ENCODE results near the gene TENT4A. TPM values are rescaled to one million over a fixed set of nuclear protein-coding genes. Genes with fewer than 3 reads are reported as not detected.

The TENT4A gene
- total RNA-seq, 2 experiments from 2014 or later: 37.4 to 55.3 TPM

DNA sequence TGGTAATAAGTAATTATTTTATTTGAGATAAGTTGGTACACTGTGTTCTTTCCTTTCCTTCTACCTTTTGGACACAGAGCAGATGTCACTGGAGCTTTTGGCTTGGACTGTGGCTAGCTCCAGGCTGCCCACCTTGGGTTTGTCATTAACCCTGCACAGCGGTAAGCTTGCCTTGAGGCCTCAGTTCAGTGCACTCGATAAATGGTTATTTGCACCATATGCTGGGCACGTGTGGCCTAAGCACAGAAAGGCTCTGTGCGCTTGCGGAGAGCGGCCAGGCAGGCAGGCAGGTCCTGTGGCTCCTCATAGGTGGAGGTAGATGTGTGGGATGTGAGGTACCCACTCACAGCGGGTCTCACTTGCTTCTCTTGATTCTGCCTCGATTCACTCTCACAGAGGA lies 30.0 kb upstream of the TENT4A start:
- Mint-ChIP-seq H3K27ac (no peak overlapping the region), H3K4me1 (no peaks in the 10 kb centered on the region), H3K27me3 (peaks cover 37% of the 10 kb centered on the region), H3K9me3 (ENCODE audit: low read depth) (no peaks in the 10 kb centered on the region), H3K36me3 (no peaks in the 10 kb centered on the region), H3K4me3 (no peak overlapping the region)
- CTCF ChIA-PET: no interaction called here
- no peak for ATAC-seq
- no peak for DNase-seq

DNA sequence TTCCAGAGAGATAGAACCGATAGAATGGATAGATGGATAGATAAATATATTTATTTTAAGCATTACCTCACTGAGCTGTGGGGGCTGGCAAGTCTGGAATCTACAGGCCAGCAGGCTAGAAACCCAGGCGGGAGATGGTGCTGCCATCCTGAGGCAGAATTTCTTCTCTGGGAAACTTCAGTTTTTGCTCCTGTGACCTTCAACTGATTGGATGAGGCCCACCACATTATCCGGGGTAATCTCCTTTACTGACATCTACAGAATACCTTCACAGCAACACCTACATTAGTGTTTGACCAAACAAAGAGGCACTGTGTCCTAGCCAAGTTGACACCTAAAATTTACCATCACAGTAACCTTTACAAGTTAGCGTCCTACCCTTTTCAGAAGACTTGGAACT lies 29.2 kb upstream of the TENT4A start:
- CTCF ChIA-PET: no interaction called here
- ATAC-seq (no peak), DNase-seq (no peak)
- no peaks in the 10 kb centered on the region for H3K36me3 Mint-ChIP-seq
- H3K27ac Mint-ChIP-seq: no peak overlapping the region
- H3K4me1 Mint-ChIP-seq: no peaks in the 10 kb centered on the region
- H3K4me3 Mint-ChIP-seq: no peak overlapping the region
- H3K9me3 Mint-ChIP-seq (ENCODE audit: low read depth): no peaks in the 10 kb centered on the region
- H3K27me3 Mint-ChIP-seq: peaks cover 34% of the 10 kb centered on the region

DNA sequence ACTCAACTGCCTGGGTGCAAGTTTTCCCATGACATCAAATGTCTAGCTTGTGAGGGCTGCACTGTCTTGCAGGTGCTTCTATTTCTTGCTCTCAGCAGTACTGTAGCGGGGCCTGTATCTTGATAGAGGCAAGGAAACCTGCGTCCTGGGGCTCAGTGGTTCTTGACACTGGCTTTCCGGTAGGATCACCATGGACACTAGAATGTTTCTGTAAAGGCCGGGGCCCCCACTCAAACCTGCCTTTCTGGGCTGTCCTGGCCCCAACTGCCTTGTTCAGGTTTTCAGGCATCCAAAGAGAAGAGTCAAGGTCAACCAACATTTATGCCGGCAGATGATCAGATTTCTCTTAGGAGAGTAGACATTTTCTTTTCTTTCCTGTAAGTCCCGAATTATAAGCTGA lies 26.7 kb upstream of the TENT4A start:
- Mint-ChIP-seq H3K36me3 (no peaks in the 10 kb centered on the region), H3K27me3 (peaks cover 46% of the 10 kb centered on the region)

DNA sequence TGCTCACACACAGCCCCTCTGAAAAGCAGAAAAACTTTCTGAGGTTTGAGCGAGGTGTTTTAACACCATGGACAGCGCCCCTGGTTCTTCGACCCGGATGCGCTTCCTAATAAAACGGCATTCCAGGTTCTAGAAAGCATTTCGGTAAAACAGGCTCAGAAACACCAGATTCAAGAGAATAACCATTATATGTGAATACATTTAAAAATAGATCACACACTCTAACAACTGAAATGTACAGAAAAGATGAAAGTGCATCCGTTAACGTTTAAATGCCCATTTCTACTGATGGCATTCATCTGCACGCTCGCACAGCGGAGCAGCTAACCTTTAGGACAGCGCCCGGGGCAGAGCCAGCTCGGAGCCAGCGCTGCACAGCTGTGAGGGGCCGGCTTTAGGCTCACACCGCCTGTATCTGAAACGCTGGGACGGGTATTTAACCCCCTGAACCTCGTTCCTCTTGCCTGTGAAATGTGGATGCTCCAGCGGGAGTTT lies 26.3 kb upstream of the TENT4A start:
- no peak overlapping the region for H3K27ac Mint-ChIP-seq
- H3K27me3 Mint-ChIP-seq: peaks cover 45% of the 10 kb centered on the region
- no peaks in the 10 kb centered on the region for H3K36me3 Mint-ChIP-seq
- no peaks in the 10 kb centered on the region for H3K4me1 Mint-ChIP-seq
- DNase-seq (no peak), ATAC-seq (peak; percentile 33)
- no peak overlapping the region for H3K4me3 Mint-ChIP-seq
- no peaks in the 10 kb centered on the region for H3K9me3 Mint-ChIP-seq (ENCODE audit: low read depth)
- CTCF ChIA-PET: no interaction called here

More for the DNA sequence above, 26.7 kb upstream of the TENT4A start:
- no peak overlapping the region for H3K4me3 Mint-ChIP-seq
- ATAC-seq: no peak
- CTCF ChIA-PET: no interaction called here
- no peaks in the 10 kb centered on the region for H3K4me1 Mint-ChIP-seq
- no peaks in the 10 kb centered on the region for H3K9me3 Mint-ChIP-seq (ENCODE audit: low read depth)
- no peak overlapping the region for H3K27ac Mint-ChIP-seq
- DNase-seq: no peak

DNA sequence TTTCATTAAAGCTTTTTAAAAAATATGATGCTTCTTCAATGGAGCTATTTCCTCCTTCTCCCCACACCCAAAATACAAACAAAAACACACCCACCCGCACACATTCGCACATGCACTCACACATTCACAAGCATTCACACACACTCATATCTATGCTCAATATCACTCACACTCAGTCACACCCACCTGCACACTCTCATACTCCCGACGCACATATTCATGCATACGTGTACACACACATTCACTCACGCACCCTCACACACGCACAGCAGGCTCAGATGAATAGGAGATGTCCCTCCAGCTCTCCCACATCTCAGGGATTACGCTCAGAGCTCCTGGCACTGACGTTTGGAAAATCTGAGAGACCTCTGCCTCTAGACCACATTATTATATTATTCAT lies 25.7 kb upstream of the TENT4A start:
- Mint-ChIP-seq H3K4me3 (no peak overlapping the region), H3K27ac (no peak overlapping the region), H3K4me1 (no peaks in the 10 kb centered on the region), H3K9me3 (ENCODE audit: low read depth) (no peaks in the 10 kb centered on the region), H3K36me3 (no peaks in the 10 kb centered on the region), H3K27me3 (peaks cover 48% of the 10 kb centered on the region)
- DNase-seq: no peak
- no peak for ATAC-seq
- CTCF ChIA-PET: no interaction called here

DNA sequence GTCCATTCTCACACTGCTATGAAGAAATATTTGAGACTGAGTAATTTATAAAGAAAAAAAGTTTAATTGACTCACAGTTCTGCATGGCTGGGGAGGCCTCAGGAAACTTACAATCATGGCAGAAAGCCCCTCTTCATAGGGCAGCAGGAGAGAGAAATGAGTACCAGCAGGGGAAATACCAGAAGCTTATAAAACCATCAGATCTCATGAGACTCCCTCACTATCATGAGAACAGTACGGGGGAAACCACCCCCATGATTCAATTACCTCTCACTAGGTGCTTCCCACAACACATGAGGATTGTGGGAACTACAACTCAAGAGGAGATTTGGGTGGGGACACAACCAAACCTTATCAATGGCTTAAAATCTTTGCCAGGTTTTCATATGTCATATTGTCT lies 20.3 kb upstream of the TENT4A start:
- no peaks in the 10 kb centered on the region for H3K4me1 Mint-ChIP-seq
- H3K36me3 Mint-ChIP-seq: no peaks in the 10 kb centered on the region
- no peak overlapping the region for H3K27ac Mint-ChIP-seq
- CTCF ChIA-PET: interaction anchor here (0.6 kb wide), 1 partner anchor 411 kb away, joined by 3 read pairs; no protein-coding TSS in a partner anchor
- DNase-seq (no peak), ATAC-seq (no peak)
- no peaks in the 10 kb centered on the region for H3K9me3 Mint-ChIP-seq (ENCODE audit: low read depth)
- peaks cover 60% of the 10 kb centered on the region for H3K27me3 Mint-ChIP-seq
- no peak overlapping the region for H3K4me3 Mint-ChIP-seq

DNA sequence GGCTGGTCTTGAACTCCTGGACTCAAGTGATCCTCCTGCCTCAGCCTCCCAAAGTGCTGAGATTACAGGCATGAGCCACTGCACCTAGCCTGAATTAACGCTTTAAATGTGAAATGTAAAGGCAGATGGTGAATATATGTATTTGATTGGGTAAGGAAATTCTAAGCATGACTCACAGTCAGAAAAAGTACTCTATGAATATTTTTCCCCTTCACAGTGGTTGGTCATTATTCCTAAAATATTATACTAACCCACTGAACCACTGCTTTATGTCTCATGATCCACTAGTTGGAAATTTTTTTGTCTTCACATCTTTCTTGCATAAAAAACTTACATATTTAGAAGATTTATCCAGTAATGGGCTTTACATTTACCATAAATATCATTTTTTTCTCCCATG lies 14.5 kb upstream of the TENT4A start:
- DNase-seq (no peak), ATAC-seq (no peak)
- CTCF ChIA-PET: no interaction called here
- Mint-ChIP-seq H3K36me3 (no peaks in the 10 kb centered on the region), H3K4me1 (no peaks in the 10 kb centered on the region), H3K27ac (no peak overlapping the region), H3K4me3 (no peak overlapping the region), H3K9me3 (ENCODE audit: low read depth) (no peaks in the 10 kb centered on the region), H3K27me3 (peaks cover 59% of the 10 kb centered on the region)

DNA sequence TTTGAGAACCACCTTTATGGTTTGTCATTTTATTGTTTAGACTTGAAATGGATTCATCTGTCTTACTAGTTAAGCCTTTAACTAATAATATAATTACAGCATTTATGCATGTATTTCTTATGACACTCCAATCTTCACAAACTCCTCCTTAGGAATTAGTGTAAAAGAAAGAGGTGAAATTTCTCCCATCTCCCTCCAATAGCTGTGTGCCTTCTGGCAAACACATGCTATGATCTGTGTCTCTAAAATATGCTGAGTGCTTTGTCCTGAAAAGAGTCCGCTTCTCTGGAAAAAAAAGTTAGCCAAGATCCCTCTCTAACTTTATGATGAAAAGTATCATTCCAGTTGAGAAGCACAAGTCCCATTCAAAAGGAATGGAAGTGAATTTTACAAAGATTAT lies 13.9 kb upstream of the TENT4A start:
- no peak overlapping the region for H3K27ac Mint-ChIP-seq
- DNase-seq (no peak), ATAC-seq (no peak)
- H3K27me3 Mint-ChIP-seq: peaks cover 54% of the 10 kb centered on the region
- peaks cover 3% of the 10 kb centered on the region for H3K4me1 Mint-ChIP-seq
- no peak overlapping the region for H3K4me3 Mint-ChIP-seq
- no peaks in the 10 kb centered on the region for H3K9me3 Mint-ChIP-seq (ENCODE audit: low read depth)
- no peaks in the 10 kb centered on the region for H3K36me3 Mint-ChIP-seq
- CTCF ChIA-PET: no interaction called here

DNA sequence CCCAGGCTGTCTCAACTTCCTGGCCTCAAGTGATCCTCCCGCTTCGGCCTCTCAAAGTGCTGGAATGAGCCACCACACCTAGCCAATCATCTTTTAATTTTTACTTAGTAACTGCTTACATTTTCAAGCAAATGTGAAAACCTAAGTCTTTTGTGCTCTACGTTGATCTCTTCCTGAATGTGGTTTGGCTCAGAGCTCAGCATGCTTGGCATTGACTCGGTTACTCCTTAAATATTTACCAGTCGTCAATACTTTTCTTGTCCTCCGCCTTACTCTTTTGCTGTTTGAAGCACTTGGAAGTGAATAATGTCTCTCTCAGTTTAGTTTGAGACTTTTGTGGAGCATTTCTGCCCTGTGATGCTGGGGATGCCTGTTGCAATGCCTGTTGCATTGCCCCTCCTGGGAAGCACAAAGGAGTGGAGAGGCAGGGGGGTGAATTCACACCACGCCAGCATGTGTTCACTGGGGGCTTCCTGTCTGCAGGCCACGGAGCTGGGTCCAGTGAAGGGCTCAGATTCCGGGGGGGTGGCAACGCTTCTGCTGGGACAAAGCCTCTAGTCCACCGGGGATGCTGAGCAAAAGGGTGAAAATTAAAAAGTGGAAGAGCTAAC lies 13.1 kb upstream of the TENT4A start:
- H3K9me3 Mint-ChIP-seq (ENCODE audit: low read depth): no peaks in the 10 kb centered on the region
- no peak overlapping the region for H3K27ac Mint-ChIP-seq
- DNase-seq: no peak
- CTCF ChIA-PET: no interaction called here
- H3K4me3 Mint-ChIP-seq: no peak overlapping the region
- no peaks in the 10 kb centered on the region for H3K36me3 Mint-ChIP-seq
- peaks cover 4% of the 10 kb centered on the region for H3K4me1 Mint-ChIP-seq
- no peak for ATAC-seq
- H3K27me3 Mint-ChIP-seq: peaks cover 49% of the 10 kb centered on the region

DNA sequence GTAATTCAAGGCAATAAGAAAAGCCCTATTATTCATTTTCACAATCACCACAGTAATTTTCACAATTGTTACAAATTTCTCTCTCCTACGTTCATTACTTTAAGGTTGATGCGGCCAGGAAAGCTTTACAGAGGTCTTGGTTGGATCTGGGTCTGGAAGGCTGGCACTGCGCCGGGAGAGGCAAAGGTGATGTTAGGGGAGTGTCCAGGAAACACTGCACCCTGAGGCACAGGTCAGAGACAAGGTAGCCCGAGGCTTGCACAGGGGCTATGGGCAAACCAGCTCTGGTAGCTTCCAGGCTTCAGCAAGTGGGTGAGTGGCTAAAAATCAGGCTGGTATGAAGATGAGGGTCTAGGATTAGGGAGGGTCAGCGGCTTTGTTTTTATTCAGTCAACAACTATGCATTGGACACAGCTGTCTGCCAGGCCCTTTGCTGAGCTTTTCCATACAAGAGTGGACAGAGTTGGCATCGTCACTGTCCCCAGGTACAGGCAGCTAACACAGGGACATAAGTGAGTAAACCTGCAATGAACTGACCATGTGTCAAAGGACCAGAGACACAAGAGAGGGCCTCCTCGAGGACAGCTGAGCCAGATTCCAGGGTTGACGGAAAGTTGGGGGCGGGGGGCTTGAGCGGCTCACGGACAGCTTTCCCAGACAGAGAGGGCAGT lies 12.4 kb upstream of the TENT4A start:
- no peak overlapping the region for H3K4me3 Mint-ChIP-seq
- DNase-seq (no peak), ATAC-seq (no peak)
- H3K27ac Mint-ChIP-seq: no peak overlapping the region
- H3K4me1 Mint-ChIP-seq: peaks cover 8% of the 10 kb centered on the region
- no peaks in the 10 kb centered on the region for H3K36me3 Mint-ChIP-seq
- peaks cover 46% of the 10 kb centered on the region for H3K27me3 Mint-ChIP-seq
- CTCF ChIA-PET: no interaction called here
- H3K9me3 Mint-ChIP-seq (ENCODE audit: low read depth): no peaks in the 10 kb centered on the region

DNA sequence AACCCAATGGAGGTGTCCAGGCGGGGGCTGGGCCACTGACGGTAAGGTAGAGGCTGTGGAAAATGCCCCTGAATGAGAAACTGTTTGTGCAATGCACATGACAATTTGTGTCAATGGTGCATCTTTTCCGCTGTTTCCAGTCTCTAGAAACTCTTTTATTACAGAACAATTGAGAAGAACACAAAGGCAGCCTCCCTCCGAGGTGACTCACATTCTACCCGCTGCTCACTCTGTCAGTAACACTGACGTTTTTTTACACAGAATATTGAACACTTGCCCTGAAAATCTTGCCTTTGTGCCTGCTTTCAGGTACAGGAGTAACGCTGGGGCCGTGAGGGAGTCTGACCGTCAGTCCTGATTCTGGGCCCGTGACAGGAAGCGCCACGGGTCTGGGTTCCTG lies 11.7 kb upstream of the TENT4A start:
- no peak for ATAC-seq
- Mint-ChIP-seq H3K9me3 (ENCODE audit: low read depth) (no peaks in the 10 kb centered on the region), H3K4me1 (peaks cover 11% of the 10 kb centered on the region), H3K36me3 (no peaks in the 10 kb centered on the region), H3K4me3 (no peak overlapping the region), H3K27me3 (peaks cover 43% of the 10 kb centered on the region), H3K27ac (no peak overlapping the region)
- no peak for DNase-seq
- CTCF ChIA-PET: no interaction called here

DNA sequence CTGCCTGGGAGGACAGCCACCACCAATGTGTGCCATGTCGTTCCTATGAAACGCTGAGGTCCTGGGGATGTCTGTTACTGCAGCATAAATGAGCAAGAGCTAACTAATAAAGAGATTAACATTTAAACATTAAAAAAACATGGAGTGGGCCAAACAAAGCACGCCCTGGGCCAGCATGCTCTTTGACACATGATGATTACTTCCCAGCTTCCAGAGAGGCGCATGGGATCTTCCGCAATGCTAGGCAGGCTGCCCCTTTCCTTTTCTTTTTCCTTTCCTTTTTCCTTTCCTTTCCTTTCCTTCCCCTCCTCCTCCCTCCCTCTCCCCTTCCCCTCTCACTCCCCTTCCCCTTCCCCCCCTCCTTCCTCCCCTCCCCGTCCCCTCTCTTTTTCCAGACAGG lies 10.6 kb upstream of the TENT4A start:
- no peak overlapping the region for H3K27ac Mint-ChIP-seq

DNA sequence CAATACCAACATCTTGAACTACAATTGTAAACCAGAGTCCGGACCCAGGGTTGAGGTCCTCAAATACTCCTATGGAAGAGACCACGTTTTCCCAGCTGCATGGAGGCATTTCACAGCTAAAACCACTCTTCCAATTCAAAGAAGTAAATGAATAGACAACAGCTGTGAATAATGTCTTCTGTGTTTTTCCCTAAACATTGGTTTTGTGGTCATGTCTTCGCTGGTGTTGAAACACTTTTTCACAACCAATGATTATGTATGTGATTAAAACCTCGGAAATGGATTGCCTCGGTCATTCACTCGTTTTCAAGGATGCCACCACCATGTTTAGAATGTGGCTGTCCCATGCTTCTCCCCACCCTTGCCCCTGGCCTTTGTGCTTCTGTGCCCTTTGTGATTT lies 9.4 kb upstream of the TENT4A start:
- no peak for ATAC-seq
- H3K4me3 Mint-ChIP-seq: no peak overlapping the region
- peaks cover 25% of the 10 kb centered on the region for H3K27me3 Mint-ChIP-seq
- H3K27ac Mint-ChIP-seq: no peak overlapping the region
- no peaks in the 10 kb centered on the region for H3K36me3 Mint-ChIP-seq
- H3K9me3 Mint-ChIP-seq (ENCODE audit: low read depth): no peaks in the 10 kb centered on the region
- peaks cover 11% of the 10 kb centered on the region for H3K4me1 Mint-ChIP-seq
- CTCF ChIA-PET: no interaction called here
- no peak for DNase-seq

More for the DNA sequence above, 10.6 kb upstream of the TENT4A start:
- CTCF ChIA-PET: no interaction called here
- Mint-ChIP-seq H3K4me3 (no peak overlapping the region), H3K4me1 (peaks cover 11% of the 10 kb centered on the region), H3K9me3 (ENCODE audit: low read depth) (no peaks in the 10 kb centered on the region), H3K36me3 (no peaks in the 10 kb centered on the region), H3K27me3 (peaks cover 32% of the 10 kb centered on the region)
- ATAC-seq: no peak
- DNase-seq: no peak

DNA sequence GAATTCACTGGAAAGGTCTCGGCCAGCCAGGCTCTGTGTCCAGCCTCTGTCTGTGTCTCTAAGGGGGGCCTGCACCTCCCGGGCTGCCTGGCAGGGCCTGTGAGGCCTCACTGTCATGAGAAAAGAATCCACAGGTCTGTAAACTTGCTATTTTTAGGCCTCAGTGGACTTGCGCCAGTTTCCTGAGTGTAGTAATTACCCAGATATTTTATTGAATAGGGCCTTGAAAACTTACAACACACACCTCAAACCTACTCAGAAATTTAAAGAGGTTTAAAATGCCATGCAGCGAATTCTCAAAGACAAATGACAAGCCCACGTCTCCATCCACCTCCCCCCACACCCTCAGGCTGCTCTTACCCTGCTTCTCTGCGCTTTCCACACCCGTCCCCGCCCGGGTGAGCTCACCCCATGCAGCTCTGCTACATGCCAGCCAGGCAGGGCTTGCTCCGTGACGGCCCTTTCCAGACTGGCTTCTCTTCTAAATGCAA lies 8.8 kb upstream of the TENT4A start:
- DNase-seq: no peak
- ATAC-seq: no peak
- Mint-ChIP-seq H3K9me3 (ENCODE audit: low read depth) (no peaks in the 10 kb centered on the region), H3K36me3 (no peaks in the 10 kb centered on the region), H3K4me3 (no peak overlapping the region), H3K4me1 (peaks cover 11% of the 10 kb centered on the region), H3K27ac (no peak overlapping the region), H3K27me3 (peaks cover 19% of the 10 kb centered on the region)
- CTCF ChIA-PET: no interaction called here
